Measurements from ENCODE around the gene VWA5B1.

The VWA5B1 gene

GRCh38 chr1:20322081-20322824 is 31.6 kb downstream of the VWA5B1 start:
- DNase-seq (ENCODE audit: low spot score), result no peak

GRCh38 chr1:20322825-20323612 is 32.3 kb downstream of the VWA5B1 start:
- no peak for DNase-seq (ENCODE audit: low spot score)

- DNase-seq (ENCODE audit: low spot score), result no peak
Observed at GRCh38 chr1:20323613-20323920, 32.9 kb downstream of the VWA5B1 start.

GRCh38 chr1:20324704-20325406 is 34.2 kb downstream of the VWA5B1 start:
- DNase-seq (ENCODE audit: low spot score), result no peak

- no peak for DNase-seq (ENCODE audit: low spot score)
Observed at GRCh38 chr1:20325407-20325843, 34.8 kb downstream of the VWA5B1 start.

DNA sequence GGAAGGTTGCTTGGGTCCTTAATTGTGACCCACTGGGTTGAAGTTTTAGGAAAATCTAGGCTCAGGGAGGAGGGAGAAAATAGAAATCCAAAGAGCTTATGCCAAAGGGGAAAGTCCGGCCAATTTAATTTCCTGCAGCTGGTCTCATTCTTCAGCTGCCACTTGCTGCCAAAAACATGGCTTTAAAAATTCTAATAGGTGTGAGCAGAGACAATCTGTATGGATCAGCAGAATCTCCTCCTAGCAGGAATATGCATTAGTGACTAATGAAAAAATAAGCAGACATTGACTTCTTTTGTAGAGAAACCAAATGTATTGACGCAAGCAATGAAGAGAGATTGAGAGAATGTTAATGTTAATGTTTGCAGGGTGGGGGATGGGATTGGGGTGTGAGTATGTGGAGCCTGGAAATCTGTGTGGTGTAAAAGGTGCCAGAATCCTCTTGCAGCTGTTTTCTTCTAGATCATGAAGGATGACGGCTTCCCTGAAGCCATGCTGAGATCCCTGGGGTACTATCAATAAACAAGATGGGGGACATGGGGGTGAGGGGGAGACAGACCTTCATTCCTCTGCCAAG is 35.3 kb downstream of the VWA5B1 start:
- no peak for DNase-seq (ENCODE audit: low spot score)

DNA sequence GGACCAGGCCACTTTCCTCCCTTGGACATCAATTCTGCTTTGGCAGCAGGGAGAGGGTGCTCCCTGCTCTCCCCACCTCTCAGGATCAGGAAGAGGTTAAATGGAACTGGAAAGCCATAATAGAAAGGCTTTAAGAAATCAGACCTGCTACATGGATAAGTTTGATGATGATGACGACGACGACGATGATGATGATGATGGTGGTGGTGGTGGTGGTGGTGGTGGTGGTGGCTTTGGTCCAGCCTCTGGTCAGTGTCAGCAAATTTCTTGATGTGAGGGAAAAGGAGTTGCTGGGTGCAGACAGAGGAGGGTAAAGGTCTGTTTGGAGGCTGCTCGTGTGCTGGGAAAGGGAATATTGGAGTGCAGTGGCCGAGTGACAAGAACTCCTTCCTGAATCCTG is 36.8 kb downstream of the VWA5B1 start:
- DNase-seq (ENCODE audit: low spot score), result no peak

GRCh38 chr1:20328201-20328600 is 37.5 kb downstream of the VWA5B1 start:
- DNase-seq (ENCODE audit: low spot score), result no peak

- no peak for DNase-seq (ENCODE audit: low spot score)
Observed at GRCh38 chr1:20329793-20330542, 39.3 kb downstream of the VWA5B1 start.

DNA sequence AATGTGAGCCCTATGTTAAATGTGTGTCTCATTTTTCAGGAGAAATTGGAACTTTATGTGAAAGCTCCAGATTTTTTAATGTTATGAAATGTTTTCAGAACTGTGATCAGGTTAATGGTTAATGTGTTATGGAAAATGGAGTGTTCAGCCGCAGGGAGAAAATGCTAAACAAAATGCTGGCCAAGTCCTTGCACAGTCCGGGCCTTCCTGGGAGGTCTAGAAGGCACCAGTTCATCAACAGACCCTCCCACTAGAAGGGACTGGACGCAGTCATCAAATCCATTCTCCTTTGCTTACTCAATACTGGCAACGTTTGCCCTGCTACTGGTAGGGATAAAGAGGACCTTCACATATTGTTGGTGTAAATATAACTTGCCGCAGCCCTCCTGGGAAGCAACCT is 43.4 kb downstream of the VWA5B1 start:
- no peak for DNase-seq (ENCODE audit: low spot score)

- no peak for DNase-seq (ENCODE audit: low spot score)
Observed at GRCh38 chr1:20336105-20336605, 45.5 kb downstream of the VWA5B1 start.

DNA sequence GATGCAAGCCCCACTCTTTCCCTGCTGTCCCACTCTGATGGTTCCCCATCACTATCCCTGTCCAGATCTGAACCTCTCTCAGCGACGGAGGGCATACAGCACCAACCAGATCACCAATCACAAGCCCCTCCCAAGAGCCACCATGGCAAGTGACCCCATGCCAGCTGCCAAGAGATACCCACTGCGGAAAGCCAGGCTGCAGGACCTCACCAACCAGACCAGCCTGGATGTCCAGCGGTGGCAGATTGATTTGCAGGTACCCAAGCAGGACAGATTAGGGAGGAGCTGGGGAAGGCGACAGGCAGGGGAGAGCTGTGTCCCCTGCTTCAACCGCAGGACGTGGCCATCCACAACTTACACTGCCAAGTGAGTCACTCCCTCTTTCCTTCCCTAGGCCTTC is 46.9 kb downstream of the VWA5B1 start:
- no peak for DNase-seq (ENCODE audit: low spot score)

- no peak for DNase-seq (ENCODE audit: low spot score)
Observed at GRCh38 chr1:20339811-20340457, 49.3 kb downstream of the VWA5B1 start.

DNA sequence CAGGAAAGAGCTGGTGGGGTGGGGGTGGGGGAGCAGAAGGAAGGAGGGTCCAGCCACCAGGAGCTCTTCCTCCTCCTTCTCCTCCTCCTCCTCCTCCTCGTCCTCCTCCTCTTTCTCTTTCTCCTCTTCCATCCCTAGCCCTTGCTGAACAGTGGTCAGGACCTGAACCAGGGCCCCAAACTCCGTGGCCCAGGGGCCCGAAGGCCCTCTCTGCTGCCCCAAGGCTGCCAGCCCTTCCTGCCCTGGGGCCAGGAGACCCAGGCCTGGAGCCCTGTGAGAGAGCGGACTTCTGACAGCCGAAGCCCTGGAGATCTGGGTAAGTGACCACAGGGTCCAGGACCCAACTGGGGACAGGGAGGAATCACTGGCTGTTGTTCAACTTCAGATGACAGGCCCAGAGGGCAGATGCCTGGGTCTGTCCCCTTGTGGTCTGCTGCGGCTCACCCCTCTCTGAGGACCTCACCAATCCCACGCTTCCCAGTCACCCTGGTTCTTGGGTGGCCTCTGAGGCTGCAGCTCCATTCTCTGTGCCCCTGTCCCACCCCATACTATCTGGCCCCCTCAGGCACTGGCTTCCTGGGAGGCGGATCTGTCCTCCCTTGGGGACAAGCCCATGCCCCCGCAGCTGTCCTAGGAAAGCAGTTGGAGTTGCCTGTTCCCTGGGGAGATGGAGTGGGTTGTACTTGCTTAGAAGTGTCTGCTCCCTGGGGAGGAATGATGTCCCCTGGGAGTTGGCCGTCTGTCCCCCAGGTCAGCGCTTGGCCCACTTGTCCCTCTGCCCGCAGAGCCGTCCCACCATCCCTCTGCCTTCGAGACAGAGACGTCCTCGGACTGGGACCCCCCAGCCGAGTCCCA is 51.8 kb downstream of the VWA5B1 start:
- DNase-seq (ENCODE audit: low spot score), result no peak

DNA sequence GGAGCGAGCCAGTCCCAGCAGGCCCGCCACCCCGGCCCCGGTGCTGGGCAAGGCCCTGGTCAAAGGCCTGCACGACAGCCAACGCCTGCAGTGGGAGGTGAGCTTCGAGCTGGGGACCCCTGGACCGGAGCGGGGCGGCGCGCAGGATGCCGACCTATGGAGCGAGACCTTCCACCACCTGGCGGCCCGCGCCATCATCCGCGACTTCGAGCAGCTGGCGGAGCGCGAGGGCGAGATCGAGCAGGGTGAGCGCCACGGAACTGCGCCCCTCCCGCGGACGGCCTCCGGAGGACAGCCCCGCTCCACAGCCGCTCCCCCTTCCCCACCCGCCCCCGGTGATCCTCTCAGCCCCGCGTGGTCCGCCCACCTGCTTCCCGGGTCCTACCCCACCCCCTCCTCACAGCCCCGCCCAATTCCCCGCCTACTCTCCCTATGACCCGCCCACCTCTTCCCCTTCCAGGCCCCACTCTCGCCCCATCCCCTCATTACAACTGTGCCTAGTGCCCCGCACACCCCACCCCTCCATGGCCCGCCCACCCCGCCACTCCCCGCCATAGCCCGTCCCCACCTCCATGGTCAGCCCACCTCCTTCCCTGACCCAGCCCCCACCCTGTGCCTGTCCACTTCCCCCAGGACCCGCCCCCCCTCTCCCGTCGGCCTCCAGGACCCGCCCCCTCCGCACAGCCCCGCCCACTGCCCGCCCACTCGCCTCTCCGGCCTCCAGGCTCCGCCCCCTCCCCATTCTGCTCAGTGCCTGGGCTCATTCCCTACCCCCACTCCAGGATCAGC is 52.7 kb downstream of the VWA5B1 start:
- no peak for DNase-seq (ENCODE audit: low spot score)

DNA sequence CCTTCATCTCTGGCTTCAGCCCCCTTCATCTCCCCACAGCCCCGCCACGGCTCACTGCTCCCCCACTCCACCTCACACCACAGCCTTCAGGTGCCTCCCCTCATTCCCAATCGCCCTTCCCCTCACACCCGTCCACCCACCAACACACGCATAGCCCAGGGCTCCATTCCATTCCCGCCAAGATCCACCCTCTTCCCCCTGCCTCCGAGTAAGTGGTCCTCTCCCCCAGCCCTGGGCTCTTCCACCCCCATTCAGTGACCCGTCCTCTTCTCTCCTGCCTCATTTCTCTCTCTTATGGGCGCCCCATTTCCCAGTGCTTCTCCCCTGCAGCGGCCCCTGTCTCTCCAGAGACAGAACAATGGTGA is 53.2 kb downstream of the VWA5B1 start:
- no peak for DNase-seq (ENCODE audit: low spot score)

GRCh38 chr1:20344738-20345137 is 54.1 kb downstream of the VWA5B1 start:
- no peak for DNase-seq (ENCODE audit: low spot score)

DNA sequence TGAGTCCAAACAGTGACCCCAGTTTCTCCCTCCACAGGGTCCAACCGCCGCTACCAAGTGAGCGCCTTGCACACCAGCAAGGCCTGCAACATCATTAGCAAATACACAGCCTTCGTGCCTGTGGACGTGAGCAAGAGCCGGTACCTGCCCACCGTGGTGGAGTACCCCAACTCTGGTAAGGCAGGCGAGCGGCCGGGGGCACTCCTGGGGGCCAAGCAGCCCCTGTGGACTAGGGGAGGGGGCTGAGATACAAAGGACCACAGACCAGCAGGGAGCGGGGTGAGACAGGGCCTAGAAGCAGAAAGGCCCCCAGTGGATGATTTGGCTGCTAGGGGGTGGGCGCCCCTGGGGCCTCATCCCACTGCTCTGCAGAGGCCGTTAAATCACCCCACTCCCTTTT is 54.7 kb downstream of the VWA5B1 start:
- DNase-seq (ENCODE audit: low spot score), result no peak

- no peak for DNase-seq (ENCODE audit: low spot score)
Observed at GRCh38 chr1:20346433-20346832, 55.8 kb downstream of the VWA5B1 start.

DNA sequence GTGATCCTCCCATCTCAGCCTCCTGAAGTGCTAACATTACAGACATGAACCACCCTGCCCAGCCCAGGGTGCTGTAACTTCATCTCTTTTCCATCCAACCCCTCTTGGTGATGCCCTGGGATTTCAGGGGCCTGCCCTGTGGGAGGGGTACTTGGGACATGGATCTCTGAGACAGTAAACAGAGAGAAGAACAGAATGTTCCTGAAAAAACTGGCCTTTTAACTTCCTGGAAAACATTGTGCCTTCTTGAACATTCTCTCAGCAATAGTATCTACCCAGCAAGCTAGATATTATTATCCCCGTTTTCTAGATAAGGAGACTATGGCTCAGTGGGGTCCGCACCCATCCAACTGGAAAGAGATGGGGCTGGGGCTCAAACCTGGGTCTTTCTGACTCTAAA is 57.0 kb downstream of the VWA5B1 start:
- DNase-seq (ENCODE audit: low spot score), result no peak
